Measurements from ENCODE around the gene SEMA4D.

SEMA4D gene

DNA sequence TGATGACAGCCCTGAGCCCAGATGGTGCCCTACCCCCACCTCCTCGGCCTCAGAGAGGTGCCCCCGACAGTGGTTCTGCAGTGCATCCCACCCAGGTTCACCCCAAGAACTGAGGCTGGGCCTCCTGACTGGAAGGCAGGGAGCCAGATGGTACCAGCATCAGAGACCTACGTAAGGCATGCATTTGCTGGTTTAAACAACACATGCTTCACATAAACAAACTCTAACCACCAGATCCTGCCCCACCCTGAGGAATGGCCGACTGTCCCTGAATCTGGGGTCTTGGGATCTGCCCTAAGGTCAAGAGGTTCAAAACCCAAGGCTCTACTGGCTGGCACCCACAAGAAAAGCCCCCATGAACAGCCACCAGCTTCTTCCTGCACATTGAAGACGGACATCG is 106.3 kb downstream of the SEMA4D start:
- Histone ChIP-seq H3K27ac (ENCODE audit: low read depth, low read length, poor library complexity, severe bottlenecking) (no peak overlapping the region), H3K4me2 (ENCODE audit: low read length) (no peak overlapping the region), H3F3A (ENCODE audit: insufficient read depth, low read length) (no peaks in the 10 kb centered on the region), H3K9ac (ENCODE audit: low read length) (no peak overlapping the region), H3K9me2 (ENCODE audit: low read depth, low read length) (no peaks in the 10 kb centered on the region), H3K36me3 (ENCODE audit: insufficient read depth, low read length) (no peaks in the 10 kb centered on the region), H3K4me3 (ENCODE audit: low read depth, low read length, poor library complexity, severe bottlenecking) (no peak overlapping the region), H3K79me2 (ENCODE audit: insufficient read depth, low read length) (no peaks in the 10 kb centered on the region), H4K20me1 (ENCODE audit: insufficient read depth, low read length) (no peaks in the 10 kb centered on the region), H3K27me3 (ENCODE audit: insufficient read depth, low read length) (peaks cover 4% of the 10 kb centered on the region; the same call in 1 of the 2 replicates), H3K9me3 (ENCODE audit: low read length) (no peaks in the 10 kb centered on the region), H2AFZ (ENCODE audit: low read length) (no peak overlapping the region), H3K4me1 (ENCODE audit: insufficient read depth, low read length, severe bottlenecking) (no peaks in the 10 kb centered on the region)
- no peak for TF ChIP-seq EZH2 (IDR thresholded peaks at IDR 0.05; ENCODE audit: borderline replicate concordance, low read length)
- TF ChIP-seq, protein P1, sequence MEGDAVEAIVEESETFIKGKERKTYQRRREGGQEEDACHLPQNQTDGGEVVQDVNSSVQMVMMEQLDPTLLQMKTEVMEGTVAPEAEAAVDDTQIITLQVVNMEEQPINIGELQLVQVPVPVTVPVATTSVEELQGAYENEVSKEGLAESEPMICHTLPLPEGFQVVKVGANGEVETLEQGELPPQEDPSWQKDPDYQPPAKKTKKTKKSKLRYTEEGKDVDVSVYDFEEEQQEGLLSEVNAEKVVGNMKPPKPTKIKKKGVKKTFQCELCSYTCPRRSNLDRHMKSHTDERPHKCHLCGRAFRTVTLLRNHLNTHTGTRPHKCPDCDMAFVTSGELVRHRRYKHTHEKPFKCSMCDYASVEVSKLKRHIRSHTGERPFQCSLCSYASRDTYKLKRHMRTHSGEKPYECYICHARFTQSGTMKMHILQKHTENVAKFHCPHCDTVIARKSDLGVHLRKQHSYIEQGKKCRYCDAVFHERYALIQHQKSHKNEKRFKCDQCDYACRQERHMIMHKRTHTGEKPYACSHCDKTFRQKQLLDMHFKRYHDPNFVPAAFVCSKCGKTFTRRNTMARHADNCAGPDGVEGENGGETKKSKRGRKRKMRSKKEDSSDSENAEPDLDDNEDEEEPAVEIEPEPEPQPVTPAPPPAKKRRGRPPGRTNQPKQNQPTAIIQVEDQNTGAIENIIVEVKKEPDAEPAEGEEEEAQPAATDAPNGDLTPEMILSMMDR (IDR thresholded peaks at IDR 0.05; ENCODE audit: low read length): no peak

GRCh38 chr9:89390578-89391116 is 107.3 kb downstream of the SEMA4D start:
- no peaks in the 10 kb centered on the region for H3F3A ChIP-seq (ENCODE audit: insufficient read depth, low read length)
- H3K27me3 ChIP-seq (ENCODE audit: insufficient read depth, low read length): peaks cover 4% of the 10 kb centered on the region; the same call in 1 of the 2 replicates
- H3K27ac ChIP-seq (ENCODE audit: low read depth, low read length, poor library complexity, severe bottlenecking): no peak overlapping the region
- H3K4me1 ChIP-seq (ENCODE audit: insufficient read depth, low read length, severe bottlenecking): no peaks in the 10 kb centered on the region
- no peak overlapping the region for H2AFZ ChIP-seq (ENCODE audit: low read length)
- TF ChIP-seq, protein P1 (IDR thresholded peaks at IDR 0.05; ENCODE audit: low read length): no peak
- no peak for TF ChIP-seq EZH2 (IDR thresholded peaks at IDR 0.05; ENCODE audit: borderline replicate concordance, low read length)
- H3K9me3 ChIP-seq (ENCODE audit: low read length): no peaks in the 10 kb centered on the region
- H4K20me1 ChIP-seq (ENCODE audit: insufficient read depth, low read length): no peaks in the 10 kb centered on the region
- no peak overlapping the region for H3K9ac ChIP-seq (ENCODE audit: low read length)
- no peaks in the 10 kb centered on the region for H3K9me2 ChIP-seq (ENCODE audit: low read depth, low read length)
- no peak overlapping the region for H3K4me2 ChIP-seq (ENCODE audit: low read length)
- no peaks in the 10 kb centered on the region for H3K79me2 ChIP-seq (ENCODE audit: insufficient read depth, low read length)
- no peaks in the 10 kb centered on the region for H3K36me3 ChIP-seq (ENCODE audit: insufficient read depth, low read length)
- no peak overlapping the region for H3K4me3 ChIP-seq (ENCODE audit: low read depth, low read length, poor library complexity, severe bottlenecking)

DNA sequence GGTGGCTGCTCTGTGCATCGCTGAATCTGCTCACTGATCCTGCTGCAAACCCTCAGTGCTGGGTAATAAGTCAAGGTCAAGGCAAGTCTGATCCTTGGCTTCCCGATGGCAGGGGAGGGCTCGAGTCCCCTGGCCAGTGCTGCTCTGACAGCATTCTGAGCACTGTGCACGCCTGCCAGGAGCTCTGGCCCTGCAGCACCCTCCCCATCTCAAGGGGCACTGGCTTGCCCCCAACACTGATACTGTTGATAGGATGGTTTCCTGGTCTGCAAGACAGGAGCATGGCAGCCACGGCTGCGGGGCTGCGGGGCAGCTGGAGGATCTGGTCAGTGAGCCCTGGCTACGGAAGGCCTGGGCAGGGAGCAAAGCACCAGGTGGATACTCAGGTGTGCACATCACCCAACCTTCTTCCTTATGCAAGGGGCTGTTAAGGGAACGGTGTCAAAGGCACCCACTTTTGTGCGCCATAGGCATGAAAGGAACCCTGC is 107.8 kb downstream of the SEMA4D start:
- no peaks in the 10 kb centered on the region for H3K9me2 ChIP-seq (ENCODE audit: low read depth, low read length)
- no peaks in the 10 kb centered on the region for H3K79me2 ChIP-seq (ENCODE audit: insufficient read depth, low read length)
- H3K9me3 ChIP-seq (ENCODE audit: low read length): no peaks in the 10 kb centered on the region
- no peak overlapping the region for H3K4me3 ChIP-seq (ENCODE audit: low read depth, low read length, poor library complexity, severe bottlenecking)
- H3K9ac ChIP-seq (ENCODE audit: low read length): no peak overlapping the region
- no peak overlapping the region for H3K4me2 ChIP-seq (ENCODE audit: low read length)
- H3K27me3 ChIP-seq (ENCODE audit: insufficient read depth, low read length): peaks cover 4% of the 10 kb centered on the region; the same call in 1 of the 2 replicates
- H2AFZ ChIP-seq (ENCODE audit: low read length): no peak overlapping the region
- H3K36me3 ChIP-seq (ENCODE audit: insufficient read depth, low read length): no peaks in the 10 kb centered on the region
- no peaks in the 10 kb centered on the region for H3K4me1 ChIP-seq (ENCODE audit: insufficient read depth, low read length, severe bottlenecking)
- H3F3A ChIP-seq (ENCODE audit: insufficient read depth, low read length): no peaks in the 10 kb centered on the region
- H3K27ac ChIP-seq (ENCODE audit: low read depth, low read length, poor library complexity, severe bottlenecking): no peak overlapping the region
- no peaks in the 10 kb centered on the region for H4K20me1 ChIP-seq (ENCODE audit: insufficient read depth, low read length)
- TF ChIP-seq, protein P1 (IDR thresholded peaks at IDR 0.05; ENCODE audit: low read length): no peak

Data from OCI-LY1 (cell line).